ENCODE data around the gene ZNF705A.
"Not testable (repeated sequence)": the region's sequence is repeated elsewhere in the genome, so short reads cannot be mapped to it uniquely, and the experiment has no call there.

ZNF705A gene

DNA sequence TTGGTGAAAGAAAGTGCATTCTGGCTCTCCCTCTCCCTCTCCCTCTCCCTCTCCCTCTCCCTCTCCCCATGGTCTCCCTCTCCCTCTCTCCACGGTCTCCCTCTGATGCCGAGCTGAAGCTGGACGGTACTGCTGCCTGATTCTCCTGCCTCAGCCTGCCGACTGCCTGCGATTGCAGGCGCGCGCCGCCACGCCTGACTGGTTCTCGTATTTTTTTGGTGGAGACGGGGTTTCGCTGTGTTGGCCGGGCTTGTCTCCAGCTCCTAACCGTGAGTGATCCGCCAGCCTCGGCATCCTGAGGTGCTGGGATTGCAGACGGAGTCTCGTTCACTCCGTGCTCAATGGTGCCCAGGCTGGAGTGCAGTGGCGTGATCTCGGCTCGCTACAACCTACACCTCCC lies 26.5 kb downstream of the ZNF705A start:
- H3K4me3 ChIP-seq (ENCODE audit: low read depth, low read length): not testable (repeated sequence)

DNA sequence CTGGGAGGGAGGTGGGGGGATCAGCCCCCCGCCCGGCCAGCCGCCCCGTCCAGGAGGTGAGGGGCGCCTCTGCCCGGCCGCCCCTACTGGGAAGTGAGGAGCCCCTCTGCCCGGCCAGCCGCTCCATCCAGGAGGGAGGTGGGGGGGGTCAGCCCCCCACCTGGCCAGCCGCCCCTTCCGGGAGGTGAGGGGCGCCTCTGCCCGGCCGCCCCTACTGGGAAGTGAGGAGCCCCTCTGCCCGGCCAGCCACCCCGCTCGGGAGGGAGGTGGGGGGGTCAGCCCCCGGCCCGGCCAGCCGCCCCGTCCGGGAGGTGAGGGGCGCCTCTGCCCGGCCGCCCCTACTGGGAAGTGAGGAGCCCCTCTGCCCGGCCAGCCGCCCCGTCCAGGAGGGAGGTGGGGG lies 27.4 kb downstream of the ZNF705A start:
- not testable (repeated sequence) for H3K4me3 ChIP-seq (ENCODE audit: low read depth, low read length)

DNA sequence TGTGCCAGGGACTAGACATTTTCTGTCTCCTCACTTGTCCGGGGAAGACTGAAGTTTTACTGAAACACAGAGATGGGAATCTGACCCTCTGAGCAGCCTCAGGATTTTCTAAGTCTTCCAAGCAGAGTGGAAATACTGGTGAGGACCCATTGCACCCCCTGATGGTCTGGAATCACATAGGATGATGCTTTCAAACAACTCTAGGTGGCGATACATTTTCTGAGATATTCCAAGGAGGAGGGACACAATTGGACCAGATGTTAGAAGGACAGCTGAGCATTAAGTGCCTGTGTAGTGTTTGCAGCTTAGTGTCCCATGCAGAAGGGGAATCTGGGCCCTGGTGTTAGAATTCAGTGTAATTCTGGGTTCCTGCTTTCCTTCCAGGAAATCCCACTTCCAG lies 31.3 kb downstream of the ZNF705A start:
- not testable (repeated sequence) for H3K4me3 ChIP-seq (ENCODE audit: low read depth, low read length)

DNA sequence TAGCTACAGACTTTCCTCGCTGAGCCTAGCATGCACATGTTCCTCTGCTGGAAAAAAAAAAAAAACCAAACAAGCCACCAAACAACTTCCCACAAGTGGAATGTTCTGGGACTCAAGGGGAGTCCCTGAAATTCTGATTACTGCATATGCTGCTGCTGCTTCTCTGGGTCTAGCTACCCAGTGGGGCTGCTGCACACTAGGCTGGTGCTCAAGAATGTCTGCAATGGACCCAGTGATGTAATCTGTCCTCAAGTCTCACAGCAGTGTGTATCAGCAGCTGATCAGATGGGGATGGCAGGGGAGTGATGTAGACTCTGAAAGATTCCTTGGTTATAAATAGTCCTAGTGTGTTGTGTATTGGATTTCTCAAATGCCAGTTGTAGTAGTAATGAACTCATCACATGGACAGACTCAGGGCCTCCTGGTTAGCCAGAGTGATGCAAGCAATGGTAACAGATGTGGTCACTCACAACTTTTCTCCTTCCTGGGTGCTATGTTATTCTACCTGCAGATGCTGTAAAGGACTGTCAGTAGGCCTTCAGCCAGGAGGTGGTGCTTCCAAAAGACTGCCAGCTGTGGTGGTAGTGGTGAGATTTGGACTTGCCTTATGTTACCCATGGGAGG lies 41.0 kb downstream of the ZNF705A start:
- H3K4me3 ChIP-seq (ENCODE audit: low read depth, low read length): not testable (repeated sequence)

DNA sequence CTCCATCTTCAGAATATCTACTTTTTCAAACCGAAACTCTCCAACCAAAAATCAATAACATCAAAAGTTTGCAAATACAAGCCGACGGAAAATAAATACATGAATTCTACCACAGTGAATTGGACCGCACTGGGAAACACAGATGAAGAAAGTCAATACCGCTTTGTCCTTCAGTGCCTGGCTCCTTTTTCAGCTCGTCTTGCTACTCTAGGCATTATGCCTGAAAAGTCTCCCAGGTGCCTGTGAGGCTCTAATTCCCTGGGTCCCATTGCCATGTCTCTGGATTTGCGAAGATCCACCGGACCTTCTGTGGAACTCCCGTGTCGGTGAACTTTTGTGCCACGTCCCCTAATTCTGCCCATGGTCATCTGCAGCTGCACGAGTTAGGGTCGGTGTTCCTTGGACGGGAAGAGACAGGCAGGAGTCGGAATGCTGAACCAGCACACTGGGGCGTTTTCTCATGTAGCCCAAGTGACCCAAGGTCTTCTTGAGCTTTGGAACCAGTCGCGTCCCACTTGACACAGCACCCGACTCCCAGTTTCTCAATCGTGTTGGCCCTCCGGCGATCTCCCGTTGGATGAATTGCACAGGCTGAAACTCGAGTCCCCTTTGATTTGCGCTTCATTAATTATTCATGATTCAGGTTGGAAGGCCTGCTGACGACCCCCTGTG lies 62.0 kb downstream of the ZNF705A start:
- H3K4me3 ChIP-seq (ENCODE audit: low read depth, low read length): not testable (repeated sequence)

DNA sequence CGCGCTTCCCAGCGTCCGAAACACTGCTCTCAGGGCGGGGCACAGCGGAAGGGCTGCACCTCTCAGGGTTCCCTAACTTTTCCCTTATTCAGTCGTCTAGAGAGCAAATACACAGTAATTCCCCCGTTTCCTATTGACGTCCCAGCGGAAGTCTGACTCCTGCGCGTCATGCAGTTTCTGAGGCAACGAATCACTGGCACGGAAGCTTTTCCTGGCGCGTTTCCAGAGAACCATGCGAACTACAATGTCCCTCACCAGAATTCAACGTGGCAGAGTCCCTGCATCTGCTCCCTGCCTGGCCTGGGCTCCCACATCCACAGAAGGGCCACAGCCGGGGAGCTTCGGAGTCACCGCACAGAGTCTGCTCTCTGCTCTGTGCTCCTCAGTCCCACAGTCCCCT lies 64.6 kb downstream of the ZNF705A start:
- not testable (repeated sequence) for H3K4me3 ChIP-seq (ENCODE audit: low read depth, low read length)

DNA sequence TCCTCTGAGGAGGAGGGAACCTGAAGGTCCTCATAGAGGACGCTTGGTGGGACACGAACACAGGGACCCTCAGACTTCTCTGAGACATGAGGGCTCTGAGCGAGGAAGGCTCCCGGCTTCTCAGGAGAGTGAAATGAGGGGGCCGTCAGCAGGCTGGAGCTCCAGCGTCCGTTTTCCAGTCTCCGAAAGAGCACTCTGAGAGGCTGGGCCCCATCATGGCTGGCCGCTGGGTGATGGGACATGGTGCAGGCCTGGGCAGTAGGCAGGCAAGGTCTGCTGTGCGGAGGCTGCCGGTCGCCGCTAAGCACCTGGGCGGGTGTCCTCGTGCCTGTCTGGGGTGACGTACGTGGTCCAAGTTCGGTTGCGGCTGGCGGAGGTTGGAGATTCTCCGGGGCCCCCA lies 65.0 kb downstream of the ZNF705A start:
- H3K4me3 ChIP-seq (ENCODE audit: low read depth, low read length): not testable (repeated sequence)

DNA sequence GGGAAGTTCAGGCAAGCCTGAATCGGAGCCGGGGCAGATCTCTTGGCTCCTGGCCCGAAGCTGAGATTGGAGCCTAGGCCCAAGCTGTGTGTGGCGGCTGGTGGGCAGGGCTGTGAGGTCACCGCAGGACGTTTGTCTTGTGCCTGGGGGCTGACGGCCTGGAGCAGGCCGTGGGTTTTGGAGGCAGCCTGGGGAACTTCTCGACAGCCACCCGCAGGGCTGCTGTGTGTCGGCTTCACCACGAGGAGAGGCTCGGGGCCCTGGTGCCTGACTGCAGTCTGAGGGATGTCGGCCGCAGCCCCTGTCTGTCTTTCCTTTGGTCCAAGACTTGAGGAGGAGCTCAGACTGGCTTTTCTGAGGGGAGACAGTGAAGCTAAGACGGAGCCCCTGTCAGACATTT lies 65.5 kb downstream of the ZNF705A start:
- H3K4me3 ChIP-seq (ENCODE audit: low read depth, low read length): not testable (repeated sequence)

DNA sequence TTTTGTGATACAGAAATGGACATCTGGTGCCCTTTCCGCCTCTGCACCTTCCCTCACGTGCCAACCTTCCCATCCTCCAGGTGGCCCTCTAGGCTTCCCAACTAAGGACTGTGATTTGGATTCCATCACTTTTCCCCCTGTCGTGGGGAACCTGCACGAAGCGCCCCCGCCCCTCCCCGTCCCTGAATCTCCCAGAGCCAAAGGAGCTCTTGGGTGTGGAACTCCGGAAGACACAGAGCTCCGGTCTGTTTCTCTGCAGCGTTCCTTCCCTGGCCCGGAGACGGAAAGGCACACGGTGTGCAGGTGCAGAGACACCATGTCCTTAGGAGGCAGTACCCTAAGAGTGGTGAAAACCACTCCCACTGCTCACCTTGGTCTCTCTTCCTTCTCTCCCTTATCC lies 66.8 kb downstream of the ZNF705A start:
- H3K4me3 ChIP-seq (ENCODE audit: low read depth, low read length): not testable (repeated sequence)

DNA sequence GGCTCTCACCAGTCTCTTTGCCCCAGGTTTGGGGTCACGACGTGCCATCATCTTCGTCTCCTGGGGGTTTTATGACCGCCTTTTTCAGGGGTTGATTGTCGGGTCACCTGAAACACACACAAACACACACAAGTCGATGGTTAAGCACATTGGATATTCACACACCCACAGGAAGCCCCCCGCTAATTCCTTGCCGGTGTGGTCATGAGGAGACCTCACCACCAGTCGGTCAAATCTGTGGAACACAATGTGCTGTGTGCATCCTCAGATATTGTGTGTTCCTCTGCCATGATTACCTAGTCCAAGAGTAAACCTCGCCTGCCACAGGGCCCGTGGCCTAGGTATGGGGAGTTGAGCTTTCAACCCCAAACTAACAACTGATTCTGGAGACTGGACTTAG lies 68.0 kb downstream of the ZNF705A start:
- H3K4me3 ChIP-seq (ENCODE audit: low read depth, low read length): not testable (repeated sequence)

DNA sequence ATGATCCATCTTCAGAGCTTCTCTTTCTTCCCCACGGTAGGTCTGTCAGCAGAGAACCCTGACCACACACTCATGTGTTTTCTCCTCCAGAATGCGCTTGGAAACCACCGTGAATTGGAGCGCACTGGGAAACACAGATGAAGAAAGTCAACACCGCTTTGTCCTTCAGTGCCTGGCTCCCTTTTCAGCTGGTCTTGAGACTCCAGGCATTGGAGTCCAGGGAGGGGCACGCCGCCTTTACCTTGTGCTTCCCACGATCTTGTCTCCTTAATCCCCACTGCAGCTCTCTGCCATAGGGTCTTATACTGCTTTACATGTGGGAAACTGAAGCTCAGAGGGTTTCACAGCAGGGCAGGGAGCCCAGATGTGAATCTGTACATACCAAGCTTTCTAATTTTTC lies 69.5 kb downstream of the ZNF705A start:
- no peak overlapping the region for H3K4me3 ChIP-seq (ENCODE audit: low read depth, low read length)

DNA sequence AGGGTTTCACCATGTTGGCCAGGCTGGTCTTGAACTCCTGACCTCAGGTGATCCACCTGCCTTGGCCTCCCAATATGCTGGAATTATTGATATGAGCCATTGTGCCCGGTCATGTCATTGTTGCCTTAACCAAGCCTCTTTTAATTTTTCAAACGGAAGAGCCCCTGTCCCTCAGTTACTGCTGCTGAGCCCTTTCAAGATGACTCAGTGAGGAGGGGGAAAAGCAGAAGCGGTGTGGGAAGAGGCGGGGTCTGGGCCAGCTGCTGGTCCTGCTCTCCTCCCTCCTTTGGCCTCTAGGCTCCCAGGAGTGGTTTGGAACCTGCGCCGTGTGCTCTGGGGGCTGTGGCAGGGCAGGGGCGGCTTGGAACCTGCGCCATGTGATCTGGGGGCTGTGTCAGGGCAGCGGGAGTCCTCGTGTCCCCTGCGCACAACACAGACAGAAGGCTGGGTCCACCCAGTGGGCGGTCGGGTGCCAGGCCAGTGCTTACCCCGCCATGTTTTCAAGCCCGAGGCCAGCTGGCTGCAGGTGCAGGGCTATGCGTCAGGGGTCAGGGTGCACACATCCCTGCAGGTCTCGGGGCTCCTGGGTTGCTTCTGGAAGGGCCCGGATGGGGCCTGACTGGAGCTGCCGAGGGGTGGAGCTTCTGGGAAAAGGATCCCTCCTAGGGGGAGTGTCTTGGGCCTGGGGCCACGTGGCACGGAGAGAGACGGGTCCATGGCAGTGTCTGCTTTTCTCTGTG lies 70.3 kb downstream of the ZNF705A start, which contains the start of gene FAM90A1:
TSS of gene FAM90A1 (minus strand) at position 627 of the 740 bp plus-strand sequence. CDS start 2,786 bp downstream, outside the sequence.
- H3K4me3 ChIP-seq (ENCODE audit: low read depth, low read length): not testable (repeated sequence)

DNA sequence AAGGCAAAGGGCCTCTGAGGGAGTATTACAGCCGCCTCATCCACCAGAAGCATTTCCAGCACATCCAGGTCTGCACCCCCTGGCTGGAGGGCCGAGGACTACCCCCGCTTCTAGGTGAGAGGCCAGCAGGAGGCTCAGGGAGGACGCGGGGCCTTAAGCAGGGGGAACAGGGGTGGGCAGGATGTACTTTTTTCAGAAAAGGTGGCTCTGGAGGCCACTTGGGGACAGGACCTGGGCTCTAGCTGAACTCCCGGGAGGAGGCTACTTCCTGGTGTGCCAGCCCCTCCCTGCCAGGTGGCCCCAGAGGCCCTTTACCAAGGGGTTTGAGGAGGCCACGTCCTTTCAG lies 70.9 kb downstream of the ZNF705A start:
- H3K4me3 ChIP-seq (ENCODE audit: low read depth, low read length): not testable (repeated sequence)

DNA sequence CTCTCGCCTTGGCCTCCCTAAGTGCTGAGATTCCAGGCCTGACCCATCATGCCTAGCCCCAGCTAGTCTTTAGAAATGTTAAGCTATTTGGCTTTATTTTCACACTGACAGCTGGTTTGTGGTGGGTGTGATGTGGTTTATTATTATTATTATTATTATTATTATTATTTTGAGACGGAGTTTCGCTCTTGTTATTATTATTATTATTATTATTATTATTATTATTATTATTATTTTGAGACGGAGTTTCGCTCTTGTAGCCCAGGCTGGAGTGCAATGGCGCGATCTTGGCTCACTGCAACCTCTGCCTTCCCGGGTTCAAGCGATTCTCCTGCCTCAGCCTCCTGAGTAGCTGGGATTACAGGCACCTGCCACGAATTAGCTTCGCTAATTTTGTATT lies 71.8 kb downstream of the ZNF705A start:
- H3K4me3 ChIP-seq (ENCODE audit: low read depth, low read length): not testable (repeated sequence)

DNA sequence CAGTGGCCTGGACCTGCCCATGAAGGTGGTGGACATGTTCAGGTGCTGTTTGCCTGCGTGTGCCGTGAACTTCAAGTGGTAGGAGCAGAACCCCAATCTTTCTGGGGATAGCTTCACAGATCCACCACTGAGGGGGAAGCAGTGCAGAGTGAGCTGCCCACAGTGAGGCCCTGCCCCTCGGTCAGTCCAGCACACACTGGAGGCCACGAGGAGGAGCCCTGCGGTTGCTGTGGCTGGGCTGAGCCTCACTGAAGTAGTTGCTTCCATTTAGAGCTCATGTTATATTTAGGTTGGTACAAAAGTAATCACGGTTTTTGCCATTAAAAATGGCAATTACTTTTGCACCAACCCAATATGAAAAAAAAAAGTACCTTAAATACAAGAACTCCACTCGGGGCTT lies 72.7 kb downstream of the ZNF705A start:
- not testable (repeated sequence) for H3K4me3 ChIP-seq (ENCODE audit: low read depth, low read length)
